Gastrocnemius medialis (tissue), 4 donors: ENCODE data around the gene CEACAM4. TPM values are rescaled to one million over a fixed set of nuclear protein-coding genes. Genes with fewer than 3 reads are reported as not detected.

ENCODE experiments used
- ATAC-seq, 2 donors: fragments of 150-250 bp; one replicate each; pipeline ENCODE4 v1.9.1; 2016
- DNase-seq, 2 donors: peaks; one replicate each; pipeline ENCODE4 v3.0.0-alpha.2; 2019
- H3K27ac ChIP-seq, 4 donors: fragments of 200-600 bp; sonication (generic); 1 replicate in 1 of 4; 2 replicates in 3 of 4; pipeline ENCODE4 v1.5.1; 2016 to 2018; ENCODE audit warnings: mild to moderate bottlenecking in 2 of 4, moderate library complexity in 1 of 4
- H3K27me3 ChIP-seq, 3 donors: fragments of 200-600 bp; sonication (generic) in 2 of 3; 1 replicate in 1 of 3; 2 replicates in 2 of 3; pipeline versions ENCODE4 v1.5.1 to v1.6.0; 2016 to 2019; ENCODE audit warnings: mild to moderate bottlenecking in 1 of 3, moderate library complexity in 1 of 3
- H3K36me3 ChIP-seq, 2 donors: fragments of 200-600 bp; sonication (generic) in 1 of 2; one replicate each; pipeline ENCODE4 v1.5.1; 2017 to 2018
- H3K4me1 ChIP-seq, 2 donors: fragments of 200-600 bp; sonication (generic) in 1 of 2; one replicate each; pipeline ENCODE4 v1.5.1; 2016 to 2017; ENCODE audit warnings: mild to moderate bottlenecking in 2 of 2
- H3K4me3 ChIP-seq, 4 donors: fragments of 200-600 bp; sonication (generic) in 3 of 4; 1 replicate in 1 of 4; 2 replicates in 3 of 4; pipeline ENCODE4 v1.5.1; 2016 to 2019; ENCODE audit warnings: mild to moderate bottlenecking in 2 of 4
- H3K9me3 ChIP-seq, 3 donors: fragments of 200-600 bp; sonication (generic) in 2 of 3; 1 replicate in 1 of 3; 2 replicates in 2 of 3; pipeline ENCODE4 v1.5.1; 2016 to 2019
- CTCF ChIP-seq, 5 experiments: fragments of 450-650 bp in 3 of 5; fragments of 200-600 bp in 2 of 5; sonication (generic) in 2 of 5; IDR thresholded peaks in 4 of 5; conservative IDR thresholded peaks in 1 of 5; 1 replicate in 4 of 5; 2 replicates in 1 of 5; pipeline ENCODE4 v1.5.1; 2016 to 2019; ENCODE audit warnings: antibody characterized with exemption in 5 of 5, mild to moderate bottlenecking in 3 of 5, moderate library complexity in 3 of 5
- POLR2A ChIP-seq, 2 donors: fragments of 450-650 bp; IDR thresholded peaks; one replicate each; pipeline ENCODE4 v1.6.1; 2017; ENCODE audit warnings: antibody characterized with exemption in 2 of 2, mild to moderate bottlenecking in 2 of 2, moderate library complexity in 2 of 2
- in situ Hi-C, 4 donors: fragments of 200-750 bp; cut with MboI; loops; one replicate each; pipeline versions ENCODE4 v1.15.0 to v1.8.0; 2017; ENCODE audit warnings: low sequenced_read_pairs in 4 of 4
- intact Hi-C: fragments of 100-400 bp; cut with DNase I; formaldehyde crosslinking; loops from one replicate; pipeline ENCODE4 v1.15.1; 2023; ENCODE audit warnings: low total_unique reads
- total RNA-seq, 4 donors: library from RNA; depleted of rRNA; stranded (reverse); fragments of >200 nt; gene quantifications; one replicate each; pipeline versions ENCODE4 v1.1.0 to v1.2.3, GENCODE V29; 2016

The CEACAM4 gene
- total RNA-seq, 4 donors from 2014 or later, result 0.81 to 2.7 TPM; not detected in 2

- ATAC-seq, result no peak
- DNase-seq, result no peak
- no peaks in the 10 kb centered on the region for H3K4me1 ChIP-seq
- no peaks in the 10 kb centered on the region for H3K9me3 ChIP-seq
- in situ Hi-C loops, result no loop called here
- no peak overlapping the region for H3K27ac ChIP-seq
- H3K4me3 ChIP-seq, result no peak overlapping the region
- no peaks in the 10 kb centered on the region for H3K36me3 ChIP-seq
- intact Hi-C loops, result no loop called here
- no peaks in the 10 kb centered on the region for H3K27me3 ChIP-seq
- no peak for TF ChIP-seq POLR2A (IDR thresholded peaks at IDR 0.05)
- no peak for TF ChIP-seq CTCF (IDR thresholded peaks at IDR 0.05 in 4 of 5, conservative IDR thresholded peaks at IDR 0.05 in 1 of 5)
These were observed 6.7 kb downstream of the CEACAM4 start for GRCh38 chr19:41620171-41620570.

- H3K4me1 ChIP-seq, result no peaks in the 10 kb centered on the region
- no peaks in the 10 kb centered on the region for H3K9me3 ChIP-seq
- no peak for ATAC-seq
- in situ Hi-C loops (no loop called here), intact Hi-C loops (no loop called here)
- no peaks in the 10 kb centered on the region for H3K36me3 ChIP-seq
- no peak overlapping the region for H3K4me3 ChIP-seq
- no peaks in the 10 kb centered on the region for H3K27me3 ChIP-seq
- no peak for DNase-seq
- TF ChIP-seq POLR2A (IDR thresholded peaks at IDR 0.05) (no peak), CTCF (IDR thresholded peaks at IDR 0.05 in 4 of 5, conservative IDR thresholded peaks at IDR 0.05 in 1 of 5) (no peak)
- H3K27ac ChIP-seq, result no peak overlapping the region
These were observed 7.8 kb downstream of the CEACAM4 start for GRCh38 chr19:41619018-41619556.

GRCh38 chr19:41617941-41618730, 8.7 kb downstream of the CEACAM4 start:
- H3K4me3 ChIP-seq, result no peak overlapping the region
- TF ChIP-seq POLR2A (IDR thresholded peaks at IDR 0.05), result no peak
- TF ChIP-seq CTCF (IDR thresholded peaks at IDR 0.05 in 4 of 5, conservative IDR thresholded peaks at IDR 0.05 in 1 of 5), result no peak
- H3K27me3 ChIP-seq, result no peaks in the 10 kb centered on the region
- H3K9me3 ChIP-seq, result no peaks in the 10 kb centered on the region
- intact Hi-C loops (no loop called here), in situ Hi-C loops (no loop called here)
- H3K36me3 ChIP-seq, result no peaks in the 10 kb centered on the region
- H3K27ac ChIP-seq, result no peak overlapping the region
- no peak for ATAC-seq
- H3K4me1 ChIP-seq, result no peaks in the 10 kb centered on the region
- no peak for DNase-seq

- Histone ChIP-seq H3K9me3 (no peaks in the 10 kb centered on the region), H3K4me3 (no peak overlapping the region), H3K27ac (no peak overlapping the region), H3K27me3 (peaks cover 0 to 3% (median 0%) of the 10 kb centered on the region in 3 donors), H3K4me1 (no peaks in the 10 kb centered on the region), H3K36me3 (no peaks in the 10 kb centered on the region)
- in situ Hi-C loops, result no loop called here
- intact Hi-C loops, result no loop called here
- ATAC-seq (no peak), DNase-seq (no peak)
- no peak for TF ChIP-seq POLR2A (IDR thresholded peaks at IDR 0.05)
- TF ChIP-seq CTCF (IDR thresholded peaks at IDR 0.05 in 4 of 5, conservative IDR thresholded peaks at IDR 0.05 in 1 of 5), result no peak
These were observed 9.9 kb downstream of the CEACAM4 start for GRCh38 chr19:41616792-41617621.
